K562 (cell line): ENCODE measurements around the gene KNG1. TPM values are rescaled to one million over a fixed set of nuclear protein-coding genes. Genes with fewer than 3 reads are reported as not detected.

Source experiments
- ATAC-seq: fragments of 200-7000 bp; cut with Tn5 transposase; 3 replicates; pipeline ENCODE4 v1.9.1; 2020; ENCODE audit warnings: moderate library complexity
- BruUV-seq: library from RNA; stranded (reverse); fragments of 400-500 nt; replicated peaks from 2 replicates; lab custom pipeline; 2021; lab: Mats Ljungman, UMichigan
- CTCF ChIA-PET: fragments of 300-600 bp; formaldehyde crosslinking; extraction: SDS; loops from one replicate; lab custom pipeline; 2021; ENCODE audit warnings: low intra/inter-chr PET ratio; lab: Yijun Ruan, JAX
- POLR2A ChIA-PET: fragments of 300-600, 350-650 bp; sonication (Branson Sonifier 250); formaldehyde crosslinking; extraction: SDS; loops from one replicate; lab custom pipeline; 2021; ENCODE audit warnings: antibody characterized with exemption, inconsistent platforms; lab: Yijun Ruan, JAX
- DNase-seq, 4 experiments: peaks; one replicate each; pipeline versions ENCODE4 v3.0.0 to v3.0.0-alpha.2; 2011 to 2018; ENCODE audit warnings: low spot score in 3 of 4, mixed read lengths in 3 of 4; ENCODE audit errors: extremely low read depth in 1 of 4
- FAIRE-seq: peaks from 2 replicates; lab custom pipeline; 2011; peaks lifted over from hg19 to GRCh38; lab: Jason Lieb, UNC
- H2AFZ ChIP-seq: 2 replicates; pipeline ENCODE4 v1.6.0; 2011; ENCODE audit warnings: low read depth, low read length, control low read depth, inconsistent platforms
- H3K27ac ChIP-seq: fragments of 200-600 bp; 3 replicates; pipeline ENCODE4 v1.8.0; 2011; ENCODE audit warnings: low read depth, mild to moderate bottlenecking, control low read depth, inconsistent platforms, low read length, moderate library complexity, mixed read lengths; ENCODE audit errors: extremely low read depth
- H3K27me3 ChIP-seq, 2 experiments: fragments of 300-600 bp in 1 of 2; 2 replicates in 1 of 2; 3 replicates in 1 of 2; pipeline versions ENCODE4 v1.6.0 to v1.8.0; 2011; ENCODE audit warnings: inconsistent platforms in 2 of 2, low read length in 2 of 2, mild to moderate bottlenecking in 1 of 2, mixed read lengths in 1 of 2, moderate library complexity in 1 of 2; ENCODE audit not compliant: control insufficient read depth in 2 of 2, insufficient read depth in 2 of 2
- H3K36me3 ChIP-seq: fragments of 300-600 bp; 3 replicates; pipeline ENCODE4 v1.8.0; 2011; ENCODE audit warnings: mild to moderate bottlenecking, low read length, inconsistent platforms; ENCODE audit not compliant: control insufficient read depth, insufficient read depth
- H3K4me1 ChIP-seq, 2 experiments: fragments of 200-600 bp in 1 of 2; replicated peaks in 1 of 2; 2 replicates in 1 of 2; 3 replicates in 1 of 2; pipeline versions ENCODE4 v1.5.1 to v1.8.0; 2011; ENCODE audit warnings: inconsistent platforms in 2 of 2, low read length in 2 of 2, mild to moderate bottlenecking in 1 of 2, mixed read lengths in 1 of 2, moderate library complexity in 1 of 2; ENCODE audit not compliant: control insufficient read depth in 2 of 2, insufficient read depth in 2 of 2
- H3K4me2 ChIP-seq: 2 replicates; pipeline ENCODE4 v1.6.1; 2011; ENCODE audit warnings: low read length, control low read depth, inconsistent platforms, mixed read lengths; ENCODE audit not compliant: insufficient read depth
- H3K4me3 ChIP-seq: fragments of 200-600 bp; sonication (generic), shearing (Covaris generic); 2 replicates; pipeline ENCODE4 v1.5.1; 2016; ENCODE audit warnings: control low read depth, inconsistent platforms
- H3K79me2 ChIP-seq: fragments of 200-600 bp; 3 replicates; pipeline ENCODE4 v1.8.0; 2011; ENCODE audit warnings: low read length, inconsistent platforms; ENCODE audit not compliant: control insufficient read depth, insufficient read depth
- H3K9ac ChIP-seq, 2 experiments: 2 replicates each; pipeline versions ENCODE4 v1.6.0 to v1.6.1; 2011; ENCODE audit warnings: low read depth in 2 of 2, low read length in 2 of 2, control low read depth in 1 of 2, inconsistent platforms in 1 of 2, mild to moderate bottlenecking in 1 of 2, mixed read lengths in 1 of 2; ENCODE audit not compliant: insufficient read depth in 1 of 2
- H3K9me1 ChIP-seq: one replicate; pipeline ENCODE4 v1.6.0; 2011; ENCODE audit warnings: inconsistent platforms, mild to moderate bottlenecking, low read length, moderate library complexity; ENCODE audit not compliant: control insufficient read depth, insufficient read depth
- H3K9me3 ChIP-seq: replicated peaks from 2 replicates; pipeline ENCODE4 v1.5.1; 2011; ENCODE audit warnings: low read depth, low read length, inconsistent platforms; ENCODE audit not compliant: control insufficient read depth, insufficient read depth
- H4K20me1 ChIP-seq: replicated peaks from 2 replicates; pipeline ENCODE4 v1.6.1; 2011; ENCODE audit warnings: low read length, inconsistent platforms, mixed read lengths; ENCODE audit not compliant: control insufficient read depth, insufficient read depth
- CBX3 ChIP-seq, 2 experiments: IDR thresholded peaks; 1 replicate in 1 of 2; 2 replicates in 1 of 2; pipeline ENCODE4 v1.6.1; 2012; ENCODE audit warnings: inconsistent platforms in 2 of 2, low read length in 2 of 2, borderline replicate concordance in 1 of 2, control low read depth in 1 of 2
- ID3 ChIP-seq, 2 experiments: fragments of 250-450 bp in 1 of 2; fragments of 450-650 bp in 1 of 2; sonication (Bioruptor Pico) in 1 of 2; IDR thresholded peaks; 2 replicates each; pipeline versions ENCODE4 v1.6.1 to v1.8.0; 2016 to 2021; ENCODE audit warnings: mild to moderate bottlenecking in 2 of 2, moderate library complexity in 2 of 2, missing compliant biosample characterization in 1 of 2, missing genetic modification characterization in 1 of 2
- KAT8 ChIP-seq: fragments of 450-650 bp; IDR thresholded peaks from 2 replicates; pipeline ENCODE4 v1.6.1; 2016; ENCODE audit warnings: low read depth, mild to moderate bottlenecking
- NCOR1 ChIP-seq: fragments of 450-650 bp; IDR thresholded peaks from 2 replicates; pipeline ENCODE4 v1.6.1; 2016; ENCODE audit warnings: mild to moderate bottlenecking, moderate library complexity
- NFIC ChIP-seq: fragments of 450-650 bp; IDR thresholded peaks from 2 replicates; pipeline ENCODE4 v1.6.1; 2017; ENCODE audit warnings: mild to moderate bottlenecking, inconsistent platforms
- POLR2B ChIP-seq: fragments of 450-650 bp; IDR thresholded peaks from 2 replicates; pipeline ENCODE4 v1.6.1; 2018; ENCODE audit warnings: low read depth; ENCODE audit not compliant: partially characterized antibody
- SIN3A ChIP-seq, 2 experiments: fragments of 150-350 bp in 1 of 2; IDR thresholded peaks; 2 replicates each; pipeline ENCODE4 v1.6.1; 2011 to 2016; ENCODE audit warnings: borderline replicate concordance in 2 of 2, low read depth in 2 of 2, low read length in 2 of 2, mild to moderate bottlenecking in 2 of 2, moderate library complexity in 2 of 2; ENCODE audit not compliant: control insufficient read depth in 1 of 2
- ZNF121 ChIP-seq: sonication (generic); formaldehyde crosslinking; conservative IDR thresholded peaks from 2 replicates; pipeline ENCODE4 v1.8.0; 2022; ENCODE audit warnings: missing genetic modification reagents
- ZNF3 ChIP-seq: fragments of 250-450 bp; sonication (Bioruptor Pico); IDR thresholded peaks from 2 replicates; pipeline ENCODE4 v1.5.0; 2021; ENCODE audit warnings: mild to moderate bottlenecking, moderate library complexity
- ZNF57 ChIP-seq: fragments of 450-650 bp; formaldehyde crosslinking; IDR thresholded peaks from 2 replicates; pipeline ENCODE4 v1.4.0; 2020; ENCODE audit warnings: mild to moderate bottlenecking, moderate library complexity
- ZNF609 ChIP-seq: sonication (generic); formaldehyde crosslinking; IDR thresholded peaks from 2 replicates; pipeline ENCODE4 v1.8.1; 2023; ENCODE audit warnings: missing genetic modification reagents, mild to moderate bottlenecking, borderline replicate concordance
- ZNF696 ChIP-seq: fragments of 250-450 bp; sonication (Bioruptor Pico); conservative IDR thresholded peaks from 2 replicates; pipeline ENCODE4 v1.4.0; 2020; ENCODE audit warnings: mild to moderate bottlenecking, moderate library complexity
- ZNF79 ChIP-seq: fragments of 250-450 bp; sonication (Bioruptor Pico); IDR thresholded peaks from 2 replicates; pipeline ENCODE4 v1.4.0; 2020; ENCODE audit warnings: low read depth, mild to moderate bottlenecking, moderate library complexity
- WGBS: fragments of 100-300 bp; shearing (Covaris generic); methylation state at CpG from one replicate; pipeline ENCODE4 v1.1.6; 2016; ENCODE audit warnings: low coverage, mixed read lengths; ENCODE audit not compliant: insufficient coverage; ENCODE audit errors: missing lambda C conversion rate; 5-methylcytosine and 5-hydroxymethylcytosine counted together
- in situ Hi-C: fragments of 300-500 bp; cut with MboI; formaldehyde crosslinking; loops from 4 replicates; pipeline ENCODE4 v1.15.0; 2018; ENCODE audit warnings: inconsistent platforms, mixed read lengths
- intact Hi-C: fragments of 100-400 bp; cut with micrococcal nuclease; formaldehyde crosslinking; loops from 2 replicates; pipeline ENCODE4 v1.14.2; 2022
- polyA plus RNA-seq, 8 experiments: library from polyadenylated mRNA; depleted of rRNA in 4 of 8; stranded (reverse) in 5 of 8; unstranded in 3 of 8; fragments of >200 nt; fragmentation: Nextera tagmentation in 2 of 8; fragmentation: Illumina TruSeq in 1 of 8; extraction: Ambion mirVana in 2 of 8; extraction: Trizol in 1 of 8; gene quantifications; 2 replicates each; pipeline versions ENCODE4 v1.2.1 to v1.2.3, GENCODE V29; 2011 to 2014; ENCODE audit warnings: inconsistent platforms in 1 of 8, missing spikeins in 1 of 8
- total RNA-seq, 7 experiments: library from RNA; depleted of rRNA in 6 of 7; stranded (reverse); fragments of >200 nt in 6 of 7; fragmentation: Illumina TruSeq in 2 of 7; extraction: Trizol in 2 of 7; gene quantifications; 2 replicates each; pipeline versions ENCODE4 v1.2.1 to v1.2.3, GENCODE V29; 2011 to 2021; ENCODE audit warnings: low replicate concordance in 1 of 7
- TF ChIP-seq, protein P1 (sequence below): fragments of 450-650 bp; formaldehyde crosslinking; IDR thresholded peaks from 2 replicates; pipeline ENCODE4 v1.4.0; 2020; ENCODE audit warnings: mild to moderate bottlenecking, moderate library complexity

Gene KNG1
- total and polyA plus RNA-seq, 9 of the 15 experiments (the other 6 are each of a cell fraction or from before 2014, with no cell fraction given): 0.09 TPM; not detected in 8

DNA sequence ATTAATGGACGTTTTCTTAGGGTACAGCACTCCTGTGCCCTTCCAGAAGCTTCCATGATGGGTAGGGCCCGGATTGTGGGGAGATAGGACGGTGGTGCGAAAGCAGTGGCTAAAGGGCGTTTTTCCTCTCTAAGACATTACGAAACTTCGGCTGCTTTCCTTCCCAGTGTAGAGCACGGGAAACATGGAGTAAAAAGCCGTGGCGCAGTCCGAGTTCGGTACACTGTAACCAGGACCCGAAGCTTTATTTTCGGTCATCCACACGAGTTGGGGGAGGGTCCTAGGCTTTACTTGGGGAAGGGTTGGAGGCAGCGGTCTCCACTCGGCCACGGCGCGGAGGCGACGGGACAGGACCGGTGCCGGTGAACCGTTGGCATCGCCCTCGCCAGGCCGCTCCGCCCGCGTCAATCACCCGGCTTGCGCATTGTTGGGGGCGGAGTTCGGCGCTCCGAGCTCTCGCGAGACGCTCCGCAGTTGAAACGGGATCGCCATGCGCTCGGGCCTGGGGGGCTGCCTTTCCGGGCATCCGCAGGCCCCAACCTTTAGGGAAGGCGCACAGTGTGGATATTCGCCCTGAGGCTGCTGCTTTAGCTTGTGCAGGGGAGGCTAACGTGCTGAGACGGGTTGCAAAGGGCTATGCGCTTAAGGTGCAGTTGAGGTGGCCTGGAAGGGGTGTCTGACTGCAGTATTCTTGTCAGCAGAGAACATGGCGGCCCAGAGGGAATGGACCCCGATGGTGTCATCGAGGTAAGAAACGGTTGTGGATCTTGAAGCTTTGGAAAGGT lies 66.8 kb downstream of the KNG1 start:
- intact Hi-C loops: no loop called here
- CTCF ChIA-PET: no interaction called here
- peaks cover 54% of the 10 kb centered on the region for H3K36me3 ChIP-seq
- TF ChIP-seq ZNF121: no peak
- TF ChIP-seq ID3 (CRISPR knock-in tag; IDR thresholded peaks at IDR 0.05): no peak
- TF ChIP-seq ID3 (tag; IDR thresholded peaks at IDR 0.05): no peak
- no peak for TF ChIP-seq NCOR1
- no peak for TF ChIP-seq ZNF609 (CRISPR knock-in tag)
- TF ChIP-seq POLR2B: no peak
- TF ChIP-seq ZNF57 (CRISPR knock-in tag): no peak; the same call in 1 of the 2 replicates
- TF ChIP-seq KAT8: no peak
- no peak for TF ChIP-seq ZNF696 (CRISPR knock-in tag)
- TF ChIP-seq, protein P1, sequence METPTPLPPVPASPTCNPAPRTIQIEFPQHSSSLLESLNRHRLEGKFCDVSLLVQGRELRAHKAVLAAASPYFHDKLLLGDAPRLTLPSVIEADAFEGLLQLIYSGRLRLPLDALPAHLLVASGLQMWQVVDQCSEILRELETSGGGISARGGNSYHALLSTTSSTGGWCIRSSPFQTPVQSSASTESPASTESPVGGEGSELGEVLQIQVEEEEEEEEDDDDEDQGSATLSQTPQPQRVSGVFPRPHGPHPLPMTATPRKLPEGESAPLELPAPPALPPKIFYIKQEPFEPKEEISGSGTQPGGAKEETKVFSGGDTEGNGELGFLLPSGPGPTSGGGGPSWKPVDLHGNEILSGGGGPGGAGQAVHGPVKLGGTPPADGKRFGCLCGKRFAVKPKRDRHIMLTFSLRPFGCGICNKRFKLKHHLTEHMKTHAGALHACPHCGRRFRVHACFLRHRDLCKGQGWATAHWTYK (CRISPR knock-in tag): 0 out of 2 replicates have a peak, but pooled peaks have one; percentile 84
- TF ChIP-seq SIN3A (IDR thresholded peaks at IDR 0.05; ENCODE audit: borderline replicate concordance in 2 of 2, control insufficient read depth in 1 of 2, low read depth in 2 of 2, low read length in 2 of 2): peak in 1 of 2 experiments; percentile 55; a peak in 2 of 4 replicates
- no peak for TF ChIP-seq ZNF3 (CRISPR knock-in tag)
- TF ChIP-seq CBX3 (IDR thresholded peaks at IDR 0.05; ENCODE audit: borderline replicate concordance in 1 of 2, low read length in 2 of 2): no peak; a peak in 1 of 3 replicates
- no peak for TF ChIP-seq ZNF79 (CRISPR knock-in tag)
- no peak for TF ChIP-seq NFIC

More for the DNA sequence above, 66.8 kb downstream of the KNG1 start:
- H3K4me1 ChIP-seq: peaks cover 4 to 18% of the 10 kb centered on the region in 2 experiments; a peak in 4 of 5 replicates
- DNase-seq (peak; percentile 75 to 86 (median 84)), ATAC-seq (peak; percentile 86), FAIRE-seq (peak; percentile 57)
- no peaks in the 10 kb centered on the region for H3K9me1 ChIP-seq
- H4K20me1 ChIP-seq: peaks cover 54% of the 10 kb centered on the region
- peak overlapping the region; percentile 99 for H3K27ac ChIP-seq
- BruUV-seq: TSS peak; percentile 52
- peak overlapping the region; percentile 99 for H3K4me2 ChIP-seq
- H3K79me2 ChIP-seq: peaks cover 66% of the 10 kb centered on the region
- H2AFZ ChIP-seq: peak overlapping the region; percentile 99; the same call in 1 of the 2 replicates
- H3K9ac ChIP-seq: peak overlapping the region; percentile 100
- no peaks in the 10 kb centered on the region for H3K27me3 ChIP-seq
- in situ Hi-C loops: no loop called here
- H3K9me3 ChIP-seq: no peaks in the 10 kb centered on the region
- WGBS: 1% methylated on average over 54 of the region's 56 CpGs
- POLR2A ChIA-PET: interaction anchor here (0.6 to 3.3 kb wide), 73 partner anchors 8 to 1832 kb away, joined by 3 to 68 read pairs (median 5); partner anchors contain the start of genes DNAJB11, KNG1, RFC4 and RPL39L
- H3K4me3 ChIP-seq: peak overlapping the region; percentile 81
